ENCODE results near the gene UQCRQ. TPM values are rescaled to one million over a fixed set of nuclear protein-coding genes. Genes with fewer than 3 reads are reported as not detected.

Gene UQCRQ
- total and polyA plus RNA-seq, 2 of the 13 experiments (the other 11 are each of a cell fraction or from before 2014, with no cell fraction given), result 257 to 575 TPM

DNA sequence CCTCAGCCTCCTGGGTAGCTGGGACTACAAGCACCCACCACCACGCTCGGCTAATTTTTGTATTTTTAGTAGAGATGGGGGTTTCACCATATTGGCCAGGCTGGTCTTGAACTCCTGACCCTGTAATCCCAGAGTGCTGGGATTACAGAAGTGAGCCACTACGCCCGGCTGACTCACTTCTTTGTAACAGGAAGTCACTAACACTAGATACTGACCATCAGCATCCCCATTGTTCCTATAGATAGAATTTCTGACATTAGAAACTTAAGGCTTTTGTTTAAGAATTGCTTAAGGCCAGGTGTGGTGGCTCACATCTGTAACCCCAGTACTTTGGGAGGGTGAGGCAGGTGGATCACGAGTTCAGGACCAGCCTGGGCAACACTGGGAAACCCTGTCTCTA is 49.2 kb downstream of the UQCRQ start:
- BruUV-seq (replicated peaks), result no TSS peak
- WGBS (ENCODE audit: low lambda C conversion rate), result 97% methylated on average over 5 of the region's 5 CpGs
- Histone ChIP-seq H3K4me3 (replicated peaks in 1 of 3; ENCODE audit: insufficient read depth in 1 of 3, low read depth in 2 of 3, low read length in 3 of 3) (no peak overlapping the region), H2AFZ (ENCODE audit: low read length) (no peak overlapping the region), H3K27ac (ENCODE audit: extremely low read length, insufficient read depth, low read length) (no peak overlapping the region), H3K9me3 (ENCODE audit: low read length) (no peaks in the 10 kb centered on the region), H3K36me3 (replicated peaks in 1 of 2; ENCODE audit: control insufficient read depth in 1 of 2, insufficient read depth in 2 of 2, low read length in 2 of 2) (peaks cover 8 to 45% of the 10 kb centered on the region in 2 experiments), H3K27me3 (ENCODE audit: control insufficient read depth in 1 of 2, insufficient read depth in 2 of 2, low read length in 2 of 2) (no peaks in the 10 kb centered on the region), H3K4me1 (ENCODE audit: insufficient read depth, low read length) (no peaks in the 10 kb centered on the region), H4K20me1 (ENCODE audit: insufficient read depth, low read length) (0 out of 2 replicates have a peak, but pooled peaks cover 8% of the 10 kb centered on the region), H3K4me2 (ENCODE audit: low read depth, low read length) (no peak overlapping the region), H3K79me2 (ENCODE audit: insufficient read depth, low read length) (peaks cover 6% of the 10 kb centered on the region), H3K9ac (ENCODE audit: insufficient read depth, low read depth, low read length) (no peak overlapping the region)
- ChIA-PET POLR2A (interaction anchor here (0.8 kb wide), 1 partner anchor 15 kb away, joined by 4 read pairs; no protein-coding TSS in a partner anchor), CTCF (ENCODE audit: low intra/inter-chr PET ratio, low total read pairs) (no interaction called here)
- in situ Hi-C loops (cut with HindIII; ENCODE audit: extremely low pct_ligation_motif_present, low pct_unique_long_range_greater_than_20kb), result no loop called here
- TF ChIP-seq ZSCAN20 (CRISPR knock-in tag; IDR thresholded peaks at IDR 0.05; ENCODE audit: borderline replicate concordance) (no peak), NFATC3 (CRISPR knock-in tag; IDR thresholded peaks at IDR 0.05) (no peak), ZNF572 (CRISPR knock-in tag; IDR thresholded peaks at IDR 0.05) (no peak), SIN3A (IDR thresholded peaks at IDR 0.05; ENCODE audit: borderline replicate concordance, low read depth, low read length) (no peak), NCOA5 (CRISPR knock-in tag; IDR thresholded peaks at IDR 0.05) (no peak), ZC3H4 (CRISPR knock-in tag; IDR thresholded peaks at IDR 0.05; ENCODE audit: borderline replicate concordance) (no peak), TOE1 (CRISPR knock-in tag; IDR thresholded peaks at IDR 0.05) (no peak), ZMYM2 (CRISPR knock-in tag; IDR thresholded peaks at IDR 0.05) (no peak), ZNF367 (CRISPR knock-in tag; IDR thresholded peaks at IDR 0.05; ENCODE audit: borderline replicate concordance) (no peak), ZNF136 (CRISPR knock-in tag; IDR thresholded peaks at IDR 0.05; ENCODE audit: low read depth) (no peak), MED1 (CRISPR knock-in tag; IDR thresholded peaks at IDR 0.05) (no peak), ZNF563 (CRISPR knock-in tag; IDR thresholded peaks at IDR 0.05) (no peak)
- TF ChIP-seq, protein P1, sequence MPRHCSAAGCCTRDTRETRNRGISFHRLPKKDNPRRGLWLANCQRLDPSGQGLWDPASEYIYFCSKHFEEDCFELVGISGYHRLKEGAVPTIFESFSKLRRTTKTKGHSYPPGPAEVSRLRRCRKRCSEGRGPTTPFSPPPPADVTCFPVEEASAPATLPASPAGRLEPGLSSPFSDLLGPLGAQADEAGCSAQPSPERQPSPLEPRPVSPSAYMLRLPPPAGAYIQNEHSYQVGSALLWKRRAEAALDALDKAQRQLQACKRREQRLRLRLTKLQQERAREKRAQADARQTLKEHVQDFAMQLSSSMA (CRISPR knock-in tag; IDR thresholded peaks at IDR 0.05), result no peak
- TF ChIP-seq, protein P2, sequence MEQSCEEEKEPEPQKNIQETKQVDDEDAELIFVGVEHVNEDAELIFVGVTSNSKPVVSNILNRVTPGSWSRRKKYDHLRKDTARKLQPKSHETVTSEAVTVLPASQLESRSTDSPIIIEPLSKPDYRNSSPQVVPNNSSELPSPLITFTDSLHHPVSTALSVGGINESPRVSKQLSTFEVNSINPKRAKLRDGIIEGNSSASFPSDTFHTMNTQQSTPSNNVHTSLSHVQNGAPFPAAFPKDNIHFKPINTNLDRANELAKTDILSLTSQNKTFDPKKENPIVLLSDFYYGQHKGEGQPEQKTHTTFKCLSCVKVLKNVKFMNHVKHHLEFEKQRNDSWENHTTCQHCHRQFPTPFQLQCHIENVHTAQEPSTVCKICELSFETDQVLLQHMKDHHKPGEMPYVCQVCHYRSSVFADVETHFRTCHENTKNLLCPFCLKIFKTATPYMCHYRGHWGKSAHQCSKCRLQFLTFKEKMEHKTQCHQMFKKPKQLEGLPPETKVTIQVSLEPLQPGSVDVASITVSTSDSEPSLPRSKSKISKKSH (CRISPR knock-in tag; IDR thresholded peaks at IDR 0.05; ENCODE audit: borderline replicate concordance), result no peak
- FAIRE-seq (no peak), ATAC-seq (no peak), DNase-seq (ENCODE audit: low spot score) (no peak)
- intact Hi-C loops (cut with micrococcal nuclease; ENCODE audit: unreplicated experiment), result no loop called here
